NCI-H446 (cell line): ENCODE measurements around the gene VIPR2.
"Not testable (repeated sequence)": the region's sequence is repeated elsewhere in the genome, so short reads cannot be mapped to it uniquely, and the experiment has no call there.

Experiments used
- DNase-seq, 2 experiments: peaks; one replicate each; lab custom pipeline; 2025; lab: John Stamatoyannopoulos, UW

The VIPR2 gene

GRCh38 chr7:159007996-159008389 is 136.7 kb downstream of the VIPR2 start:
- DNase-seq: no peak

GRCh38 chr7:159007364-159007995 is 137.2 kb downstream of the VIPR2 start:
- no peak for DNase-seq

- no peak for DNase-seq
Observed at GRCh38 chr7:159006610-159007130, 138.0 kb downstream of the VIPR2 start.

- not testable (repeated sequence) for DNase-seq
Observed at GRCh38 chr7:159006022-159006609, 138.6 kb downstream of the VIPR2 start.

- DNase-seq: no peak
Observed at GRCh38 chr7:159005618-159006017, 139.0 kb downstream of the VIPR2 start.

- DNase-seq: no peak
Observed at GRCh38 chr7:159004411-159004810, 140.3 kb downstream of the VIPR2 start.

GRCh38 chr7:159001811-159002210 is 142.9 kb downstream of the VIPR2 start:
- DNase-seq: no peak

- DNase-seq: no peak
Observed at GRCh38 chr7:159000859-159001435, 143.7 kb downstream of the VIPR2 start.

- no peak for DNase-seq
Observed at GRCh38 chr7:159000070-159000469, 144.6 kb downstream of the VIPR2 start.

GRCh38 chr7:158999496-158999895 is 145.2 kb downstream of the VIPR2 start:
- no peak for DNase-seq

GRCh38 chr7:158998261-158998660 is 146.4 kb downstream of the VIPR2 start:
- not testable (repeated sequence) for DNase-seq

GRCh38 chr7:158997471-158997870 is 147.2 kb downstream of the VIPR2 start:
- DNase-seq: no peak

GRCh38 chr7:158997110-158997453 is 147.6 kb downstream of the VIPR2 start:
- no peak for DNase-seq

- no peak for DNase-seq
Observed at GRCh38 chr7:158996214-158997109, 148.2 kb downstream of the VIPR2 start.

GRCh38 chr7:158995514-158995913 is 149.2 kb downstream of the VIPR2 start:
- DNase-seq: no peak

- DNase-seq: no peak
Observed at GRCh38 chr7:158994687-158995086, 150.0 kb downstream of the VIPR2 start.

- no peak for DNase-seq
Observed at GRCh38 chr7:158993591-158993990, 151.1 kb downstream of the VIPR2 start.

- no peak for DNase-seq
Observed at GRCh38 chr7:158992759-158993158, 151.9 kb downstream of the VIPR2 start.

GRCh38 chr7:158991824-158992621 is 152.6 kb downstream of the VIPR2 start:
- DNase-seq: no peak

- no peak for DNase-seq
Observed at GRCh38 chr7:158988996-158989395, 155.7 kb downstream of the VIPR2 start.

GRCh38 chr7:158988302-158988862 is 156.3 kb downstream of the VIPR2 start:
- DNase-seq: no peak
